ENCODE measurements around the gene DBF4.
"Not testable (repeated sequence)": the region's sequence is repeated elsewhere in the genome, so short reads cannot be mapped to it uniquely, and the experiment has no call there.

The DBF4 gene

GRCh38 chr7:87885018-87885417, 8.7 kb downstream of the DBF4 start:
- Histone ChIP-seq H3K36me3 (replicated peaks; ENCODE audit: low read depth, low read length) (peaks cover 49% of the 10 kb centered on the region), H3K79me2 (ENCODE audit: low read length) (peaks cover 75% of the 10 kb centered on the region), H3K4me2 (ENCODE audit: low read length) (no peak overlapping the region), H3K4me1 (ENCODE audit: low read length) (peaks cover 13% of the 10 kb centered on the region), H3K4me3 (ENCODE audit: low read length) (no peak overlapping the region), H3K27ac (ENCODE audit: low read length) (no peak overlapping the region), H4K20me1 (ENCODE audit: insufficient read depth, low read length) (peaks cover 16% of the 10 kb centered on the region; the same call in 1 of the 2 replicates), H3K9ac (ENCODE audit: low read length) (no peak overlapping the region), H2AFZ (ENCODE audit: low read depth, low read length) (no peak overlapping the region), H3K9me3 (ENCODE audit: insufficient read depth, low read length) (no peaks in the 10 kb centered on the region), H3K27me3 (ENCODE audit: low read depth, low read length) (no peaks in the 10 kb centered on the region)
- TF ChIP-seq, protein P1, sequence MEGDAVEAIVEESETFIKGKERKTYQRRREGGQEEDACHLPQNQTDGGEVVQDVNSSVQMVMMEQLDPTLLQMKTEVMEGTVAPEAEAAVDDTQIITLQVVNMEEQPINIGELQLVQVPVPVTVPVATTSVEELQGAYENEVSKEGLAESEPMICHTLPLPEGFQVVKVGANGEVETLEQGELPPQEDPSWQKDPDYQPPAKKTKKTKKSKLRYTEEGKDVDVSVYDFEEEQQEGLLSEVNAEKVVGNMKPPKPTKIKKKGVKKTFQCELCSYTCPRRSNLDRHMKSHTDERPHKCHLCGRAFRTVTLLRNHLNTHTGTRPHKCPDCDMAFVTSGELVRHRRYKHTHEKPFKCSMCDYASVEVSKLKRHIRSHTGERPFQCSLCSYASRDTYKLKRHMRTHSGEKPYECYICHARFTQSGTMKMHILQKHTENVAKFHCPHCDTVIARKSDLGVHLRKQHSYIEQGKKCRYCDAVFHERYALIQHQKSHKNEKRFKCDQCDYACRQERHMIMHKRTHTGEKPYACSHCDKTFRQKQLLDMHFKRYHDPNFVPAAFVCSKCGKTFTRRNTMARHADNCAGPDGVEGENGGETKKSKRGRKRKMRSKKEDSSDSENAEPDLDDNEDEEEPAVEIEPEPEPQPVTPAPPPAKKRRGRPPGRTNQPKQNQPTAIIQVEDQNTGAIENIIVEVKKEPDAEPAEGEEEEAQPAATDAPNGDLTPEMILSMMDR (IDR thresholded peaks at IDR 0.05; ENCODE audit: low read depth, low read length), result no peak
- no peak for TF ChIP-seq EZH2phosphoT487 (IDR thresholded peaks at IDR 0.05; ENCODE audit: low read depth)

GRCh38 chr7:87886875-87887274, 10.6 kb downstream of the DBF4 start:
- Histone ChIP-seq H2AFZ (ENCODE audit: low read depth, low read length) (no peak overlapping the region), H3K36me3 (replicated peaks; ENCODE audit: low read depth, low read length) (peaks cover 39% of the 10 kb centered on the region), H3K79me2 (ENCODE audit: low read length) (peaks cover 75% of the 10 kb centered on the region)

GRCh38 chr7:87895363-87895762, 19.1 kb downstream of the DBF4 start:
- no peak overlapping the region for H3K9ac ChIP-seq (ENCODE audit: low read length)
- peaks cover 58% of the 10 kb centered on the region for H3K79me2 ChIP-seq (ENCODE audit: low read length)
- H3K4me3 ChIP-seq (ENCODE audit: low read length), result no peak overlapping the region
- TF ChIP-seq, protein P1 (IDR thresholded peaks at IDR 0.05; ENCODE audit: low read depth, low read length), result no peak
- no peak for TF ChIP-seq EZH2phosphoT487 (IDR thresholded peaks at IDR 0.05; ENCODE audit: low read depth)
- H3K9me3 ChIP-seq (ENCODE audit: insufficient read depth, low read length), result no peaks in the 10 kb centered on the region
- no peaks in the 10 kb centered on the region for H3K27me3 ChIP-seq (ENCODE audit: low read depth, low read length)
- H3K4me1 ChIP-seq (ENCODE audit: low read length), result no peaks in the 10 kb centered on the region
- no peak overlapping the region for H2AFZ ChIP-seq (ENCODE audit: low read depth, low read length)
- H4K20me1 ChIP-seq (ENCODE audit: insufficient read depth, low read length), result no peaks in the 10 kb centered on the region
- no peak overlapping the region for H3K27ac ChIP-seq (ENCODE audit: low read length)
- peaks cover 67% of the 10 kb centered on the region for H3K36me3 ChIP-seq (replicated peaks; ENCODE audit: low read depth, low read length)
- no peak overlapping the region for H3K4me2 ChIP-seq (ENCODE audit: low read length)

More at GRCh38 chr7:87886875-87887274, 10.6 kb downstream of the DBF4 start:
- Histone ChIP-seq H3K27me3 (ENCODE audit: low read depth, low read length) (no peaks in the 10 kb centered on the region), H3K27ac (ENCODE audit: low read length) (no peak overlapping the region), H3K9me3 (ENCODE audit: insufficient read depth, low read length) (no peaks in the 10 kb centered on the region), H3K9ac (ENCODE audit: low read length) (no peak overlapping the region), H4K20me1 (ENCODE audit: insufficient read depth, low read length) (peaks cover 11% of the 10 kb centered on the region; the same call in 1 of the 2 replicates), H3K4me3 (ENCODE audit: low read length) (no peak overlapping the region), H3K4me2 (ENCODE audit: low read length) (no peak overlapping the region), H3K4me1 (ENCODE audit: low read length) (peaks cover 10% of the 10 kb centered on the region)
- TF ChIP-seq, protein P1 (IDR thresholded peaks at IDR 0.05; ENCODE audit: low read depth, low read length), result peak; percentile 58
- TF ChIP-seq EZH2phosphoT487 (IDR thresholded peaks at IDR 0.05; ENCODE audit: low read depth), result no peak

DNA sequence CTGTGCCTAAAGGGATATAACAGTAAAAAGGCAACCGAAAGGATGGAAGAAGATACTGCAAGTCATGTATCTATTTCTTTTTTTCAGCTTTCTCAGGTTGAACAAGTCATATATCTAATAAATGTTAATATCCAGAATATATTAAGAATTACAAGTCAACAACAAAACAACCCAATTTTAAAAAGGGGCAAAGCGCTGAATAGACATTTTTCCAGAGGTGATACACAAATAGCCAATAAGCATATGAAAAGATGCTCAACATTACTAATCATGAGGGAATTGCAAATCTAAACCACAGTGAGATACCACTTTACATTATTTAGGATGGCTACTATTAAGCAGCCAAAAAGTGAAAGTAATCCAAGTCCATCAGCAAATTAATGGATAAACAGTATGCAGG, 23.0 kb downstream of the DBF4 start:
- H3K9me3 ChIP-seq (ENCODE audit: insufficient read depth, low read length), result no peaks in the 10 kb centered on the region
- no peak overlapping the region for H3K27ac ChIP-seq (ENCODE audit: low read length)
- no peak overlapping the region for H3K4me2 ChIP-seq (ENCODE audit: low read length)
- no peaks in the 10 kb centered on the region for H3K27me3 ChIP-seq (ENCODE audit: low read depth, low read length)
- no peak for TF ChIP-seq EZH2phosphoT487 (IDR thresholded peaks at IDR 0.05; ENCODE audit: low read depth)
- TF ChIP-seq, protein P1 (IDR thresholded peaks at IDR 0.05; ENCODE audit: low read depth, low read length), result no peak
- peaks cover 71% of the 10 kb centered on the region for H3K36me3 ChIP-seq (replicated peaks; ENCODE audit: low read depth, low read length)
- H4K20me1 ChIP-seq (ENCODE audit: insufficient read depth, low read length), result no peaks in the 10 kb centered on the region
- no peak overlapping the region for H3K9ac ChIP-seq (ENCODE audit: low read length)
- no peaks in the 10 kb centered on the region for H3K4me1 ChIP-seq (ENCODE audit: low read length)
- H3K4me3 ChIP-seq (ENCODE audit: low read length), result no peak overlapping the region
- H3K79me2 ChIP-seq (ENCODE audit: low read length), result peaks cover 31% of the 10 kb centered on the region
- H2AFZ ChIP-seq (ENCODE audit: low read depth, low read length), result no peak overlapping the region

GRCh38 chr7:87907136-87907906, 31.0 kb downstream of the DBF4 start:
- H3K27me3 ChIP-seq (ENCODE audit: low read depth, low read length); H4K20me1 ChIP-seq (ENCODE audit: insufficient read depth, low read length); H3K27ac ChIP-seq (ENCODE audit: low read length); H3K4me3 ChIP-seq (ENCODE audit: low read length); H3K4me1 ChIP-seq (ENCODE audit: low read length); H3K79me2 ChIP-seq (ENCODE audit: low read length); H2AFZ ChIP-seq (ENCODE audit: low read depth, low read length); H3K9me3 ChIP-seq (ENCODE audit: insufficient read depth, low read length); H3K9ac ChIP-seq (ENCODE audit: low read length); H3K4me2 ChIP-seq (ENCODE audit: low read length): not testable (repeated sequence)
- H3K36me3 ChIP-seq (replicated peaks; ENCODE audit: low read depth, low read length), result peaks cover 29% of the 10 kb centered on the region

GRCh38 chr7:87908814-87909213, 32.5 kb downstream of the DBF4 start:
- H2AFZ ChIP-seq (ENCODE audit: low read depth, low read length); H3K27me3 ChIP-seq (ENCODE audit: low read depth, low read length); H4K20me1 ChIP-seq (ENCODE audit: insufficient read depth, low read length); H3K27ac ChIP-seq (ENCODE audit: low read length); H3K4me2 ChIP-seq (ENCODE audit: low read length); H3K9me3 ChIP-seq (ENCODE audit: insufficient read depth, low read length); H3K4me3 ChIP-seq (ENCODE audit: low read length); H3K9ac ChIP-seq (ENCODE audit: low read length); H3K79me2 ChIP-seq (ENCODE audit: low read length); H3K4me1 ChIP-seq (ENCODE audit: low read length): not testable (repeated sequence)
- H3K36me3 ChIP-seq (replicated peaks; ENCODE audit: low read depth, low read length), result peaks cover 27% of the 10 kb centered on the region

Data from OCI-LY3 (cell line).